Measurements from ENCODE around the gene NSMCE1. TPM values are rescaled to one million over a fixed set of nuclear protein-coding genes. Genes with fewer than 3 reads are reported as not detected.
"Not testable (repeated sequence)": the region's sequence is repeated elsewhere in the genome, so short reads cannot be mapped to it uniquely, and the experiment has no call there.

Gene NSMCE1
- total RNA-seq, 1 donor from 2014 or later: 53.0 TPM

GRCh38 chr16:27211026-27211425, 57.5 kb downstream of the NSMCE1 start:
- Histone ChIP-seq H3K9me3 (no peaks in the 10 kb centered on the region), H3K27ac (no peak overlapping the region), H3K36me3 (peaks cover 40% of the 10 kb centered on the region), H3K4me1 (no peaks in the 10 kb centered on the region), H3K27me3 (ENCODE audit: low read depth) (no peaks in the 10 kb centered on the region), H3K4me3 (no peak overlapping the region)
- no peak for TF ChIP-seq CTCF (IDR thresholded peaks at IDR 0.05)
- ATAC-seq (no peak), DNase-seq (no peak)
- intact Hi-C loops (cut with DNase I): no loop called here

GRCh38 chr16:27210174-27210573, 58.4 kb downstream of the NSMCE1 start:
- no peak for TF ChIP-seq CTCF (IDR thresholded peaks at IDR 0.05)
- no peak for ATAC-seq
- no peaks in the 10 kb centered on the region for H3K27me3 ChIP-seq (ENCODE audit: low read depth)
- no peaks in the 10 kb centered on the region for H3K9me3 ChIP-seq
- DNase-seq: no peak
- peaks cover under 1% of the 10 kb centered on the region for H3K4me1 ChIP-seq
- H3K27ac ChIP-seq: no peak overlapping the region
- H3K36me3 ChIP-seq: peaks cover 34% of the 10 kb centered on the region
- intact Hi-C loops (cut with DNase I): no loop called here
- no peak overlapping the region for H3K4me3 ChIP-seq

DNA sequence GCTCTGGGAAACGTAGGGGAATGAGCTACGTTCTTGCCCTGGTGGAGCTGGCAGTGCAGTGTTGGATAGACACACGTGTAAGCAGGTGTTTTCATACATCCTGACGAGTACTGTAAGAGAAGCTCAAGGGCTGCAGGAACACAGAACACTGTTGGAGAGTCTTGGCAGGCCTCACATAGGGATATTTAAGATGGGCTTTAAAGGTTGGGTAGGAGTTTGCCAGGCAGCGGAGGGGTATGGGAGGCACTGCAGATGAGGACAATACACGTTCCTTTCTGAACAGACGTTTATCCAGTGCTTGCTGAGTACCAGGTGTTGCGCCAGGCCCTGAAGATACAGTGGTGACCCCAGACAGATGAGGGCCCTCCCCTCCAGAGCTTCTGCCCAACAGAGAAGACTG, 59.0 kb downstream of the NSMCE1 start:
- intact Hi-C loops (cut with DNase I): no loop called here
- TF ChIP-seq CTCF (IDR thresholded peaks at IDR 0.05): no peak
- DNase-seq: no peak

GRCh38 chr16:27208796-27209195, 59.8 kb downstream of the NSMCE1 start:
- Histone ChIP-seq H3K9me3 (no peaks in the 10 kb centered on the region), H3K27ac (no peak overlapping the region), H3K27me3 (ENCODE audit: low read depth) (no peaks in the 10 kb centered on the region), H3K36me3 (peaks cover 22% of the 10 kb centered on the region), H3K4me3 (no peak overlapping the region), H3K4me1 (peaks cover 11% of the 10 kb centered on the region)
- no peak for TF ChIP-seq CTCF (IDR thresholded peaks at IDR 0.05)
- no peak for ATAC-seq
- no peak for DNase-seq
- intact Hi-C loops (cut with DNase I): no loop called here

More for the DNA sequence above, 59.0 kb downstream of the NSMCE1 start:
- Histone ChIP-seq H3K27me3 (ENCODE audit: low read depth) (no peaks in the 10 kb centered on the region), H3K36me3 (peaks cover 28% of the 10 kb centered on the region), H3K4me3 (no peak overlapping the region), H3K27ac (no peak overlapping the region), H3K4me1 (peaks cover 6% of the 10 kb centered on the region), H3K9me3 (no peaks in the 10 kb centered on the region)
- ATAC-seq: no peak

DNA sequence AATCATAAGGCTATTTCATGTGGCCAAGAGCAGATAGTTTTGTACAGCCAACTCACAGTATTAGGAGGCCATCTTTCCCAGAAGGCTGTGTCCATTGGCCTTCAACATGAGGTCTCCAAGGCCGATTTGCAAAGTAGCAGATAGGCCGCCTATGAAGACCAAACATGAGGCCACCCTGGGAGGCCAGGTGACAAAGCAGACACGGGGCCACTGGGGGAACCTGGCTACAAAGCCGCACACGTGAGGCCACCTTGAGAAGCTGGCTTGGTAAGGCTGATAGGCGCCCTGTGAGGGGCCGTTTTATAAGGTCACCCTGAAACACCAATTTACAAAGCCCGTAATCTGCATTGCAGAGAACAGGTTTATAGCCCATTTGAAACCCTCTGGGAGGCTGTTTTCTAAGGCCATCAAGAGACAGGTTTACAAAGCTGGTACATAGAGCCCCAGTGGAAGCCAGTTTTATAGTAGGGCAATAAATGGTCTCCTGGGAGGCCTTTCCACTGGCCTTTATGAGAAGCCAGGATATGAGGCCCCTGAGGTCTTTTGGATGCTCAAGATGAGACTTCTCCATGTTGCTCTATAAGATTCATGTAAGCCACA, 60.4 kb downstream of the NSMCE1 start:
- Histone ChIP-seq H3K9me3 (no peaks in the 10 kb centered on the region), H3K27me3 (ENCODE audit: low read depth) (no peaks in the 10 kb centered on the region), H3K4me1 (peaks cover 11% of the 10 kb centered on the region), H3K4me3 (no peak overlapping the region), H3K27ac (no peak overlapping the region), H3K36me3 (peaks cover 22% of the 10 kb centered on the region)
- no peak for DNase-seq
- ATAC-seq: no peak
- intact Hi-C loops (cut with DNase I): no loop called here
- TF ChIP-seq CTCF (IDR thresholded peaks at IDR 0.05): no peak

GRCh38 chr16:27207121-27207520, 61.5 kb downstream of the NSMCE1 start:
- DNase-seq; H3K9me3 ChIP-seq; H3K27me3 ChIP-seq (ENCODE audit: low read depth); H3K27ac ChIP-seq; ATAC-seq; intact Hi-C loops (cut with DNase I); H3K4me3 ChIP-seq: not testable (repeated sequence)
- H3K4me1 ChIP-seq: peaks cover 16% of the 10 kb centered on the region
- H3K36me3 ChIP-seq: peaks cover 22% of the 10 kb centered on the region
